ENCODE results near the gene TYW3.

DNA sequence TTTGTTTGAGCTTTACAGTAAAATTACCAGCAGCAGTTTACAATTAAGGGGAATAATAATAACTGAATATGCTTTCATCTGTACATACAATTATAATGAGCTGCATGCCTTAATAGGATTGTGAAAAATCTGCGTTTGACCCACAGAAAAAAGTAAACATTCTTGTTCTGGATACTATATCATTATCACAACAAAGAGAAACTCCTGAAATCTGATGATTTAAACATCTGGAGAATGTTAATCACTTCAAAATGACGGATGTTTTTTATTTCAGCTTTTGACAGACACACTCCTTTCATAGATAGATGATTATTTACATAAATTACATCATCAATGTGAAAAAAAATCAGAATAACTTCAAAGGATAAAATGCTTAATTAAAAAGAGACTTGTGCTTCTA is 58.5 kb downstream of the TYW3 start:
- TF ChIP-seq, protein P1, sequence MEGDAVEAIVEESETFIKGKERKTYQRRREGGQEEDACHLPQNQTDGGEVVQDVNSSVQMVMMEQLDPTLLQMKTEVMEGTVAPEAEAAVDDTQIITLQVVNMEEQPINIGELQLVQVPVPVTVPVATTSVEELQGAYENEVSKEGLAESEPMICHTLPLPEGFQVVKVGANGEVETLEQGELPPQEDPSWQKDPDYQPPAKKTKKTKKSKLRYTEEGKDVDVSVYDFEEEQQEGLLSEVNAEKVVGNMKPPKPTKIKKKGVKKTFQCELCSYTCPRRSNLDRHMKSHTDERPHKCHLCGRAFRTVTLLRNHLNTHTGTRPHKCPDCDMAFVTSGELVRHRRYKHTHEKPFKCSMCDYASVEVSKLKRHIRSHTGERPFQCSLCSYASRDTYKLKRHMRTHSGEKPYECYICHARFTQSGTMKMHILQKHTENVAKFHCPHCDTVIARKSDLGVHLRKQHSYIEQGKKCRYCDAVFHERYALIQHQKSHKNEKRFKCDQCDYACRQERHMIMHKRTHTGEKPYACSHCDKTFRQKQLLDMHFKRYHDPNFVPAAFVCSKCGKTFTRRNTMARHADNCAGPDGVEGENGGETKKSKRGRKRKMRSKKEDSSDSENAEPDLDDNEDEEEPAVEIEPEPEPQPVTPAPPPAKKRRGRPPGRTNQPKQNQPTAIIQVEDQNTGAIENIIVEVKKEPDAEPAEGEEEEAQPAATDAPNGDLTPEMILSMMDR (IDR thresholded peaks at IDR 0.05; ENCODE audit: low read depth, low read length), result no peak
- no peak for TF ChIP-seq EZH2phosphoT487 (IDR thresholded peaks at IDR 0.05; ENCODE audit: low read depth)

Data from OCI-LY3 (cell line).